HG03135 (cell line): ENCODE data around the gene GNB5.
"Not testable (repeated sequence)": the region's sequence is repeated elsewhere in the genome, so short reads cannot be mapped to it uniquely, and the experiment has no call there.

Source experiments
- ATAC-seq: cut with Tn5 transposase; IDR thresholded peaks from one replicate; pipeline ENCODE4 v1.9.1; 2021; ENCODE audit warnings: mild to moderate bottlenecking, moderate library complexity; ENCODE audit not compliant: unreplicated experiment

GNB5 gene

GRCh38 chr15:52097180-52097579 is 94.0 kb downstream of the GNB5 start:
- no peak for ATAC-seq

GRCh38 chr15:52096536-52096935 is 94.7 kb downstream of the GNB5 start:
- ATAC-seq, result not testable (repeated sequence)

- no peak for ATAC-seq
Observed at GRCh38 chr15:52095597-52096262, 95.5 kb downstream of the GNB5 start.

GRCh38 chr15:52094811-52095584 is 96.2 kb downstream of the GNB5 start:
- no peak for ATAC-seq

GRCh38 chr15:52093539-52094510 is 97.4 kb downstream of the GNB5 start:
- no peak for ATAC-seq

GRCh38 chr15:52093167-52093538 is 98.0 kb downstream of the GNB5 start:
- ATAC-seq, result no peak

GRCh38 chr15:52090193-52090592 is 101.0 kb downstream of the GNB5 start:
- ATAC-seq, result no peak

GRCh38 chr15:52086011-52086786 is 105.0 kb downstream of the GNB5 start:
- ATAC-seq, result no peak

GRCh38 chr15:52085299-52085698 is 105.9 kb downstream of the GNB5 start:
- no peak for ATAC-seq

GRCh38 chr15:52083603-52084002 is 107.6 kb downstream of the GNB5 start:
- ATAC-seq, result no peak

- ATAC-seq, result peak; percentile 2
Observed at GRCh38 chr15:52083037-52083359, 108.2 kb downstream of the GNB5 start.

- ATAC-seq, result peak; percentile 72
Observed at GRCh38 chr15:52082197-52083036, 108.8 kb downstream of the GNB5 start.

- no peak for ATAC-seq
Observed at GRCh38 chr15:52080706-52081392, 110.3 kb downstream of the GNB5 start.

- ATAC-seq, result no peak
Observed at GRCh38 chr15:52080031-52080430, 111.2 kb downstream of the GNB5 start.

- no peak for ATAC-seq
Observed at GRCh38 chr15:52078876-52079700, 112.1 kb downstream of the GNB5 start.

GRCh38 chr15:52078197-52078875 is 112.9 kb downstream of the GNB5 start:
- no peak for ATAC-seq

GRCh38 chr15:52076889-52077781 is 114.1 kb downstream of the GNB5 start:
- ATAC-seq, result no peak
